Calu3 (cell line): ENCODE measurements around the gene ABHD4. TPM values are rescaled to one million over a fixed set of nuclear protein-coding genes. Genes with fewer than 3 reads are reported as not detected.

ENCODE experiments used
- BruUV-seq: library from RNA; stranded (reverse); fragments of 400-500 nt; replicated peaks from 2 replicates; lab custom pipeline; 2021; lab: Mats Ljungman, UMichigan
- CTCF ChIA-PET: fragments of 300-600 bp; sonication (Branson Sonifier 250); formaldehyde crosslinking; loops from one replicate; lab custom pipeline; 2022; ENCODE audit warnings: antibody characterized with exemption; lab: Charles Lee
- DNase-seq: peaks from one replicate; pipeline ENCODE4 v3.0.0; 2022
- H3K27ac Mint-ChIP-seq: one replicate; pipeline ENCODE4 v1.8.0; 2022; ENCODE audit warnings: mixed read lengths; ENCODE audit not compliant: unreplicated experiment
- H3K27me3 Mint-ChIP-seq: one replicate; pipeline ENCODE4 v1.8.0; 2022; ENCODE audit warnings: mixed read lengths; ENCODE audit not compliant: unreplicated experiment
- H3K36me3 Mint-ChIP-seq: one replicate; pipeline ENCODE4 v1.8.0; 2022; ENCODE audit warnings: mild to moderate bottlenecking, moderate library complexity, mixed read lengths; ENCODE audit not compliant: insufficient read depth, unreplicated experiment
- H3K4me1 Mint-ChIP-seq: one replicate; pipeline ENCODE4 v1.8.0; 2022; ENCODE audit warnings: mild to moderate bottlenecking, low read depth, mixed read lengths; ENCODE audit not compliant: unreplicated experiment
- H3K4me3 Mint-ChIP-seq: one replicate; pipeline ENCODE4 v1.8.0; 2022; ENCODE audit warnings: mild to moderate bottlenecking, low read depth, moderate library complexity, mixed read lengths; ENCODE audit not compliant: unreplicated experiment
- H3K9me3 Mint-ChIP-seq: one replicate; pipeline ENCODE4 v1.8.0; 2022; ENCODE audit warnings: low read depth, mixed read lengths; ENCODE audit not compliant: unreplicated experiment
- intact Hi-C: fragments of 100-400 bp; cut with micrococcal nuclease; formaldehyde crosslinking; loops from one replicate; pipeline ENCODE4 v1.10.0; 2022; ENCODE audit not compliant: unreplicated experiment
- total RNA-seq: library from RNA; stranded (reverse); gene quantifications from 2 replicates; pipeline ENCODE4 v1.2.3, GENCODE V29; 2022
- TF ChIP-seq, protein P1 (sequence below): fragments of 200-600 bp; IDR thresholded peaks from one replicate; pipeline ENCODE4 v1.8.0; 2022; ENCODE audit warnings: antibody characterized with exemption; ENCODE audit not compliant: unreplicated experiment

The ABHD4 gene
- total RNA-seq, 1 experiment from 2014 or later, result 11.2 TPM

DNA sequence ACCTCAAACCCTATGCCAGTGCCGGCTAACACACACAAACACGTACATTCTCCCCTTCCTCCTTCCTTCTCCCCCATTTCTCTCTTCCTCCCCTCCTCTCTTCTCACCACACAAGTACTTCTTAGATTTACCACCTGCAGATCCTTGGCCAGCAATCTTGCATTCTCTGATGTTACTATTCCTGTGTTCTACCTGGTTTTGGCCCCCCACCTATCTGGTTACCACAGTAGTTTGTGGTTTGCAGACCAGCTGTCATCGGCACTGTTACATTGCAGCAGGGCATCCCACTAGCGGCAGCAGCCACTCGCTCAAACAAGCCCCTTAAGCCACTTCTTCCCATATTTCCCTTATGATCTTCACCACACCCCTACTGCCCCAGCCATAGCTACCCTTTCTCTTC lies 3.9 kb downstream of the ABHD4 start:
- no peak overlapping the region for H3K27ac Mint-ChIP-seq
- CTCF ChIA-PET, result interaction anchor here (0.5 kb wide), 1 partner anchor 14 kb away, joined by 3 read pairs; no protein-coding TSS in a partner anchor
- H3K27me3 Mint-ChIP-seq, result no peaks in the 10 kb centered on the region
- peaks cover 16% of the 10 kb centered on the region for H3K36me3 Mint-ChIP-seq
- TF ChIP-seq, protein P1, sequence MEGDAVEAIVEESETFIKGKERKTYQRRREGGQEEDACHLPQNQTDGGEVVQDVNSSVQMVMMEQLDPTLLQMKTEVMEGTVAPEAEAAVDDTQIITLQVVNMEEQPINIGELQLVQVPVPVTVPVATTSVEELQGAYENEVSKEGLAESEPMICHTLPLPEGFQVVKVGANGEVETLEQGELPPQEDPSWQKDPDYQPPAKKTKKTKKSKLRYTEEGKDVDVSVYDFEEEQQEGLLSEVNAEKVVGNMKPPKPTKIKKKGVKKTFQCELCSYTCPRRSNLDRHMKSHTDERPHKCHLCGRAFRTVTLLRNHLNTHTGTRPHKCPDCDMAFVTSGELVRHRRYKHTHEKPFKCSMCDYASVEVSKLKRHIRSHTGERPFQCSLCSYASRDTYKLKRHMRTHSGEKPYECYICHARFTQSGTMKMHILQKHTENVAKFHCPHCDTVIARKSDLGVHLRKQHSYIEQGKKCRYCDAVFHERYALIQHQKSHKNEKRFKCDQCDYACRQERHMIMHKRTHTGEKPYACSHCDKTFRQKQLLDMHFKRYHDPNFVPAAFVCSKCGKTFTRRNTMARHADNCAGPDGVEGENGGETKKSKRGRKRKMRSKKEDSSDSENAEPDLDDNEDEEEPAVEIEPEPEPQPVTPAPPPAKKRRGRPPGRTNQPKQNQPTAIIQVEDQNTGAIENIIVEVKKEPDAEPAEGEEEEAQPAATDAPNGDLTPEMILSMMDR, result no peak
- intact Hi-C loops, result no loop called here
- peaks cover 24% of the 10 kb centered on the region for H3K4me1 Mint-ChIP-seq
- H3K4me3 Mint-ChIP-seq, result no peak overlapping the region
- no peak for DNase-seq
- no TSS peak for BruUV-seq
- no peaks in the 10 kb centered on the region for H3K9me3 Mint-ChIP-seq

DNA sequence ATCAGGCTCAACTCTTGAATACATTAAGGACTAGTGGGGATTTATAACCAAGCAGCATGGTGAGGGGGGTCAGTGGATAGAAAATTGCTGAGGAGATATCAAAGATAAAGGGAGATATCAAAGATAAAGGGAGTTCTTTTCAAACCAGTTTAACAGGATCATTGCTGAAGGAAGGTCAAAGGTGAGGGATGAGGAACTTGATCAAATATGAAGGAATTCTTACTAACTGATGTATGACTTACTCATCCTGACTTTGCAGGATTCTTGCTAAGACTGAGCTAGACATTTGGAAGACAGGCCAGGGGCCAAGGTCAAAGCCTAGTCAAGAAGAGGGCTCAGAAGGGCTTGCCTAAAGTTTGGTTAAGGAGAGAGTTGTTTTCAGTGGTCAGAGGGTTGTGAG lies 4.8 kb downstream of the ABHD4 start:
- H3K4me3 Mint-ChIP-seq, result no peak overlapping the region
- H3K9me3 Mint-ChIP-seq, result no peaks in the 10 kb centered on the region
- peaks cover 12% of the 10 kb centered on the region for H3K36me3 Mint-ChIP-seq
- H3K4me1 Mint-ChIP-seq, result peaks cover 24% of the 10 kb centered on the region
- TF ChIP-seq, protein P1, result no peak
- H3K27ac Mint-ChIP-seq, result no peak overlapping the region
- intact Hi-C loops, result no loop called here
- H3K27me3 Mint-ChIP-seq, result no peaks in the 10 kb centered on the region
- BruUV-seq, result no TSS peak
- CTCF ChIA-PET, result interaction anchor here (0.7 kb wide), 1 partner anchor 15 kb away, joined by 3 read pairs; no protein-coding TSS in a partner anchor
- no peak for DNase-seq

DNA sequence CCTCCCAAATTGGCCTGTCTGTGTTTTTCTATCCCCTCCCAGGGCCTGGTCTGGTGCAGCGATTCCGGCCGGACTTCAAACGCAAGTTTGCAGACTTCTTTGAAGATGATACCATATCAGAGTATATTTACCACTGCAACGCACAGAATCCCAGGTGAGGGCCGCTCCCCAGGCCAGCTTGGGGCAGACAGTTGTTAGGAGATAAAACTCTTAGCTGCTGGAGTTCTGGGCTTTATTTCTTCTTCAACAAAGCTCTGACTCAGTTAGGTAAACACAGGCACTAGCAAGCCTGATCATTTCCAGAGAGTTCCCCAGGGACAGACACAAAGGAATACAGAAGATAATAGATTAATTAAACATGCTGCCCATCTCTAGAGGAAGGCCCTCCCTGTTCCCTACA lies 8.3 kb downstream of the ABHD4 start:
- no peaks in the 10 kb centered on the region for H3K9me3 Mint-ChIP-seq
- TF ChIP-seq, protein P1, result no peak

DNA sequence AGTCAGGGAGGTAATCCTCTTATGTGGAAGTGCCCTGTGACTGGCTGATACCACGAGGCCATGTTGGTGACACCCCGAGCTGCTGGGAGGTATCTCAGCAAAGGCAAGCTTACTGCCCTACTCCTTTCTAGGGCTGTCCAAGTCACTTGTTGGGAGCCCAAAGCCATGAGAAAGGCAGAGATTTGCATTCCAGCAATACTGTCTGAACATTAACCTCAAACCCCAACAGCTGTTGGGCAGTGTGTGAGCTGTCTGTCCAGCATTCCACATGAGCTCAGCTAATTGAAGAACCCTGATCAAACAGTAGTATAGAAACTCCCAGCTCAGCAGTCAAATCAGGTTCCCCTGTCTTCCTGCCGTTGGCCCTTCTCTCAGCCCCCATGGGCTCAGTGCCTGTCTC lies 9.2 kb downstream of the ABHD4 start:
- Mint-ChIP-seq H3K9me3 (no peaks in the 10 kb centered on the region), H3K4me3 (no peak overlapping the region), H3K4me1 (peaks cover 11% of the 10 kb centered on the region), H3K27me3 (no peaks in the 10 kb centered on the region), H3K27ac (no peak overlapping the region), H3K36me3 (peaks cover 4% of the 10 kb centered on the region)
- CTCF ChIA-PET, result interaction anchor here (0.6 to 1.0 kb wide), 2 partner anchors 9 to 247 kb away, joined by 3 to 5 read pairs; partner anchors contain the start of gene ABHD4
- BruUV-seq, result no TSS peak
- no peak for DNase-seq
- TF ChIP-seq, protein P1, result no peak
- intact Hi-C loops, result no loop called here

More for the DNA sequence above, 8.3 kb downstream of the ABHD4 start:
- Mint-ChIP-seq H3K4me3 (no peak overlapping the region), H3K27me3 (no peaks in the 10 kb centered on the region), H3K27ac (no peak overlapping the region), H3K4me1 (peaks cover 14% of the 10 kb centered on the region), H3K36me3 (peaks cover 4% of the 10 kb centered on the region)
- intact Hi-C loops, result no loop called here
- no peak for DNase-seq
- BruUV-seq, result no TSS peak
- CTCF ChIA-PET, result no interaction called here
